GM12874 (cell line): Measurements from ENCODE around the gene TRABD2B.

Experiments
- CTCF ChIP-seq: IDR thresholded peaks from 2 replicates; pipeline ENCODE4 v1.5.1; 2011; ENCODE audit warnings: low read depth, mild to moderate bottlenecking, control low read depth, low read length, moderate library complexity; ENCODE audit not compliant: insufficient read depth

The TRABD2B gene

GRCh38 chr1:47722101-47722500 is 275.1 kb downstream of the TRABD2B start:
- no peak for TF ChIP-seq CTCF

GRCh38 chr1:47720111-47720510 is 277.1 kb downstream of the TRABD2B start:
- TF ChIP-seq CTCF: no peak

- TF ChIP-seq CTCF: no peak
These were observed 279.8 kb downstream of the TRABD2B start for GRCh38 chr1:47717341-47717740.

GRCh38 chr1:47713975-47714767 is 283.0 kb downstream of the TRABD2B start:
- TF ChIP-seq CTCF: no peak

GRCh38 chr1:47713333-47713953 is 283.7 kb downstream of the TRABD2B start:
- no peak for TF ChIP-seq CTCF

GRCh38 chr1:47712596-47713299 is 284.4 kb downstream of the TRABD2B start:
- no peak for TF ChIP-seq CTCF

GRCh38 chr1:47711848-47712492 is 285.2 kb downstream of the TRABD2B start:
- no peak for TF ChIP-seq CTCF
